ENCODE data around the gene SPRED3. TPM values are rescaled to one million over a fixed set of nuclear protein-coding genes. Genes with fewer than 3 reads are reported as not detected.

Gene SPRED3
- total and polyA plus RNA-seq, 9 of the 15 experiments (the other 6 are each of a cell fraction or from before 2014, with no cell fraction given) = 0.05 to 1.3 (median 0.36) TPM

DNA sequence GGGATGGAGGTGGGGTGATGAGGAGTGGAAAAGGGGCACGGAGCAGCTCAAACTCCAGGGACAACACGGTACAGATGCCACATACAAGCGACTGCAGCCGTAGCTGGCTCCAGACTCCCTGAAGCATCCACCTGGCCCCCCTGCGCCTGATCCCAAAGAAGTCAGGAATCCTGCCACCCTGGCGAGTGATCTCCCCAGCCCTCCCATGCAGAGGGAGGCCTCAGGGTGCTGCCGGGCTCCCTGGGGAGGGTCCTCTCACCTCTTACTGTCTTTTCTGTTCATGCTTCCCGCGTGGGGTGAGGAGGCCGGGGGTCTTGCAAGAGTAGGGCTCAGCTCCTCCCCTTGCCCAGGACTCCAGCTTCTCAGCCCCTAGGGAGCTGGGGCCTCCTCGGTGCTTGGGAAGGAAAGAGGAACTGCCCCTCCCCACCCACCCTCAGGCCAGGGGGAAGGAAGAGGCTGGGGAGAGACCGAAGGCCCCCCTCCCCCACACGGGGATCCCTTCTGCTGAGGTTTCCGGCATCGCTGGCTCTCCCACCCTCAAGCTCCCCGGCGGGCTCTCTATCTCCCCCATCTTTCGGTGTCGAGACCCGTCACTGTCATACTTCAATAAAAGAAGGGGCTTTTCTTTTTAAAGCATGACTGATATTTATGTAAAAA, 37.4 kb downstream of the SPRED3 start, which contains the start of gene RASGRP4 (continued):
- TF ChIP-seq, protein P1, sequence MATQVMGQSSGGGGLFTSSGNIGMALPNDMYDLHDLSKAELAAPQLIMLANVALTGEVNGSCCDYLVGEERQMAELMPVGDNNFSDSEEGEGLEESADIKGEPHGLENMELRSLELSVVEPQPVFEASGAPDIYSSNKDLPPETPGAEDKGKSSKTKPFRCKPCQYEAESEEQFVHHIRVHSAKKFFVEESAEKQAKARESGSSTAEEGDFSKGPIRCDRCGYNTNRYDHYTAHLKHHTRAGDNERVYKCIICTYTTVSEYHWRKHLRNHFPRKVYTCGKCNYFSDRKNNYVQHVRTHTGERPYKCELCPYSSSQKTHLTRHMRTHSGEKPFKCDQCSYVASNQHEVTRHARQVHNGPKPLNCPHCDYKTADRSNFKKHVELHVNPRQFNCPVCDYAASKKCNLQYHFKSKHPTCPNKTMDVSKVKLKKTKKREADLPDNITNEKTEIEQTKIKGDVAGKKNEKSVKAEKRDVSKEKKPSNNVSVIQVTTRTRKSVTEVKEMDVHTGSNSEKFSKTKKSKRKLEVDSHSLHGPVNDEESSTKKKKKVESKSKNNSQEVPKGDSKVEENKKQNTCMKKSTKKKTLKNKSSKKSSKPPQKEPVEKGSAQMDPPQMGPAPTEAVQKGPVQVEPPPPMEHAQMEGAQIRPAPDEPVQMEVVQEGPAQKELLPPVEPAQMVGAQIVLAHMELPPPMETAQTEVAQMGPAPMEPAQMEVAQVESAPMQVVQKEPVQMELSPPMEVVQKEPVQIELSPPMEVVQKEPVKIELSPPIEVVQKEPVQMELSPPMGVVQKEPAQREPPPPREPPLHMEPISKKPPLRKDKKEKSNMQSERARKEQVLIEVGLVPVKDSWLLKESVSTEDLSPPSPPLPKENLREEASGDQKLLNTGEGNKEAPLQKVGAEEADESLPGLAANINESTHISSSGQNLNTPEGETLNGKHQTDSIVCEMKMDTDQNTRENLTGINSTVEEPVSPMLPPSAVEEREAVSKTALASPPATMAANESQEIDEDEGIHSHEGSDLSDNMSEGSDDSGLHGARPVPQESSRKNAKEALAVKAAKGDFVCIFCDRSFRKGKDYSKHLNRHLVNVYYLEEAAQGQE (IDR thresholded peaks at IDR 0.05; ENCODE audit: borderline replicate concordance) = no peak
- TF ChIP-seq, protein P1 (CRISPR knock-in tag; IDR thresholded peaks at IDR 0.05; ENCODE audit: low read depth) = no peak
- no peak for TF ChIP-seq ZNF696 (CRISPR knock-in tag; conservative IDR thresholded peaks at IDR 0.05)
- TF ChIP-seq NR2C2 (CRISPR knock-in tag; IDR thresholded peaks at IDR 0.05) = no peak
- TF ChIP-seq NR2C2 (tag; IDR thresholded peaks at IDR 0.05) = no peak
- TF ChIP-seq MAZ (CRISPR knock-in tag; conservative IDR thresholded peaks at IDR 0.05 in 1 of 2, IDR thresholded peaks at IDR 0.05 in 1 of 2) = peak in 1 of 2 experiments; percentile 53; a peak in 1 of 4 replicates
- TF ChIP-seq SMARCE1 (IDR thresholded peaks at IDR 0.05) = 0 out of 2 replicates have a peak, but pooled peaks have one; percentile 16
- no peak for TF ChIP-seq COPS2 (conservative IDR thresholded peaks at IDR 0.05)
- TF ChIP-seq GABPB1 (CRISPR knock-in tag; IDR thresholded peaks at IDR 0.05) = peak; percentile 53; the same call in 1 of the 2 replicates
- TF ChIP-seq POLR2G (IDR thresholded peaks at IDR 0.05; ENCODE audit: low read depth, low read length) = 0 out of 2 replicates have a peak, but pooled peaks have one; percentile 41
- TF ChIP-seq, protein P2, sequence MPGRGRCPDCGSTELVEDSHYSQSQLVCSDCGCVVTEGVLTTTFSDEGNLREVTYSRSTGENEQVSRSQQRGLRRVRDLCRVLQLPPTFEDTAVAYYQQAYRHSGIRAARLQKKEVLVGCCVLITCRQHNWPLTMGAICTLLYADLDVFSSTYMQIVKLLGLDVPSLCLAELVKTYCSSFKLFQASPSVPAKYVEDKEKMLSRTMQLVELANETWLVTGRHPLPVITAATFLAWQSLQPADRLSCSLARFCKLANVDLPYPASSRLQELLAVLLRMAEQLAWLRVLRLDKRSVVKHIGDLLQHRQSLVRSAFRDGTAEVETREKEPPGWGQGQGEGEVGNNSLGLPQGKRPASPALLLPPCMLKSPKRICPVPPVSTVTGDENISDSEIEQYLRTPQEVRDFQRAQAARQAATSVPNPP (IDR thresholded peaks at IDR 0.05; ENCODE audit: borderline replicate concordance, insufficient read depth, insufficient read length) = no peak
- no peak for TF ChIP-seq POLR2A (conservative IDR thresholded peaks at IDR 0.05)
- no peak for TF ChIP-seq MYC (IDR thresholded peaks at IDR 0.05; ENCODE audit: low read depth, low read length)
- TF ChIP-seq MYC (CRISPR knock-in tag; IDR thresholded peaks at IDR 0.05; ENCODE audit: borderline replicate concordance, low read depth) = 0 out of 2 replicates have a peak, but pooled peaks have one; percentile 33
- TF ChIP-seq ARID1B (IDR thresholded peaks at IDR 0.05) = peak; percentile 28; the same call in 1 of the 2 replicates
- no peak for TF ChIP-seq ZNF444 (CRISPR knock-in tag; IDR thresholded peaks at IDR 0.05)
- TF ChIP-seq ZNF717 (CRISPR knock-in tag; IDR thresholded peaks at IDR 0.05) = no peak
- TF ChIP-seq EP400 (IDR thresholded peaks at IDR 0.05) = no peak
- TF ChIP-seq, protein P3, sequence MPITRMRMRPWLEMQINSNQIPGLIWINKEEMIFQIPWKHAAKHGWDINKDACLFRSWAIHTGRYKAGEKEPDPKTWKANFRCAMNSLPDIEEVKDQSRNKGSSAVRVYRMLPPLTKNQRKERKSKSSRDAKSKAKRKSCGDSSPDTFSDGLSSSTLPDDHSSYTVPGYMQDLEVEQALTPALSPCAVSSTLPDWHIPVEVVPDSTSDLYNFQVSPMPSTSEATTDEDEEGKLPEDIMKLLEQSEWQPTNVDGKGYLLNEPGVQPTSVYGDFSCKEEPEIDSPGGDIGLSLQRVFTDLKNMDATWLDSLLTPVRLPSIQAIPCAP (CRISPR knock-in tag; IDR thresholded peaks at IDR 0.05; ENCODE audit: borderline replicate concordance) = no peak
- no peak for TF ChIP-seq EWSR1 (IDR thresholded peaks at IDR 0.05; ENCODE audit: borderline replicate concordance, low read depth, partially characterized antibody)
